Subcutaneous adipose tissue (tissue), 4 donors: Measurements from ENCODE around the gene NVL. TPM values are rescaled to one million over a fixed set of nuclear protein-coding genes. Genes with fewer than 3 reads are reported as not detected.

Source experiments
- small RNA-seq: library from RNA; depleted of rRNA; stranded (forward); fragments of <200 nt; gene quantifications from one replicate; pipeline ENCODE3, GENCODE V24; 2016
- total RNA-seq, 4 donors: library from RNA; depleted of rRNA; stranded (reverse); fragments of >200 nt; gene quantifications; one replicate each; pipeline ENCODE4 v1.1.0, GENCODE V29; 2016
- TF ChIP-seq, protein P1 (sequence below): fragments of 450-650 bp; IDR thresholded peaks from one replicate; pipeline ENCODE4 v1.5.1; 2016; ENCODE audit warnings: low read depth, mild to moderate bottlenecking, control low read depth, antibody characterized with exemption, moderate library complexity

The NVL gene
- total RNA-seq, 4 donors from 2014 or later, result 18.9 to 43.3 (median 28.2) TPM

DNA sequence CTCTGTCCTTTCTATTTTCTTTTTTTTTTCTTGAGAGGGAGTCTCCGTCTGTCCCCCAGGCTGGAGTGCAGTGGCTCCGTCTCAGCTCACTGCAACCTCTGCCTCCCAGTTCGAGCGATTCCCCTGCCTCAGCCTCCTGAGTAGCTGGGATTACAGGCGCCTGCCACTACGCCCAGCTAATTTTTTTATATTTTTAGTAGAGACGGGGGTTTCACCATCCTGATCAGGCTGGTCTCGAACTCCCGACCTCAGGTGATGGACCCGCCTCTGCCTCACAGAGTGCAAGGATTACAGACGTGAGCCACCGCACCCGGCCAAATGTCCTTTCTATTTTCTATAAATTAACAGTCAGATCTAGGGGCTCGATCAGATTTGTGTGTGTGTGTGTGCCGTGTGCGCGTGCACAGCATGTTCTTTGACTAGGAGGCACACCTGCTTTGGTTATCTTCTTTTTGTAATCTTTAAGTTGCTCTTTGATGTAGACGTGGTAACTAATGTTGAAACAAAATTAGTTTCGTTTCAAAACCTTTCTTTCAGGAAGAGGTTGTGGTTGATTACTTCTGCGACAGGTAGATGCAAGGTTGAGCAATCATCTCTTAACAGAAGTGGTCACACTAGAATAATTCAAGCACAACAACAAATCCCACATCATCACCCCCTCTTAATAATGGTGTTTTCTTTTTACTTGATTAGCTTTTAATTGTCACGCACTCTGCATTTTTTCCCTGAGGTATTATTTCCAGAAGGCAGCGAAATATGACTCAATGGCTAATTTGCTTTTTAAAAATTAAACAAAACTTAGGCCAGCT lies 147.7 kb downstream of the NVL start:
- TF ChIP-seq, protein P1, sequence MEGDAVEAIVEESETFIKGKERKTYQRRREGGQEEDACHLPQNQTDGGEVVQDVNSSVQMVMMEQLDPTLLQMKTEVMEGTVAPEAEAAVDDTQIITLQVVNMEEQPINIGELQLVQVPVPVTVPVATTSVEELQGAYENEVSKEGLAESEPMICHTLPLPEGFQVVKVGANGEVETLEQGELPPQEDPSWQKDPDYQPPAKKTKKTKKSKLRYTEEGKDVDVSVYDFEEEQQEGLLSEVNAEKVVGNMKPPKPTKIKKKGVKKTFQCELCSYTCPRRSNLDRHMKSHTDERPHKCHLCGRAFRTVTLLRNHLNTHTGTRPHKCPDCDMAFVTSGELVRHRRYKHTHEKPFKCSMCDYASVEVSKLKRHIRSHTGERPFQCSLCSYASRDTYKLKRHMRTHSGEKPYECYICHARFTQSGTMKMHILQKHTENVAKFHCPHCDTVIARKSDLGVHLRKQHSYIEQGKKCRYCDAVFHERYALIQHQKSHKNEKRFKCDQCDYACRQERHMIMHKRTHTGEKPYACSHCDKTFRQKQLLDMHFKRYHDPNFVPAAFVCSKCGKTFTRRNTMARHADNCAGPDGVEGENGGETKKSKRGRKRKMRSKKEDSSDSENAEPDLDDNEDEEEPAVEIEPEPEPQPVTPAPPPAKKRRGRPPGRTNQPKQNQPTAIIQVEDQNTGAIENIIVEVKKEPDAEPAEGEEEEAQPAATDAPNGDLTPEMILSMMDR, result no peak

DNA sequence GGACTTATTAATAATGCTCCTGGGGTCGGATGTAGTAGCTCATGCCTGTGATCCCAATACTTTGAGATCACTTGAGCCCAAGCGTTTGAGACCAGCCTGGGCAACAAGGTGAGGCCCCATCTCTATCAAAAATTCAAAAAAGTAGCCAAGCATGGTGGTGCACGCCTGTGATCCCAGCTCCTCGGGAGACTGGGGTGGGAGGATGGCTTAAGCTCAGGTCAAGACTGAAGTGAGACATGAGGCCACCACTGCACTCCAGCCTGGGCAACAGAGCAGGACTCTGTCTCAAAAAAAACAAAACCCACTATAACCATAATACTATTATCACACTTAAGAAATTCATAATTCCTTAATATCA lies 148.5 kb downstream of the NVL start:
- TF ChIP-seq, protein P1, result no peak

DNA sequence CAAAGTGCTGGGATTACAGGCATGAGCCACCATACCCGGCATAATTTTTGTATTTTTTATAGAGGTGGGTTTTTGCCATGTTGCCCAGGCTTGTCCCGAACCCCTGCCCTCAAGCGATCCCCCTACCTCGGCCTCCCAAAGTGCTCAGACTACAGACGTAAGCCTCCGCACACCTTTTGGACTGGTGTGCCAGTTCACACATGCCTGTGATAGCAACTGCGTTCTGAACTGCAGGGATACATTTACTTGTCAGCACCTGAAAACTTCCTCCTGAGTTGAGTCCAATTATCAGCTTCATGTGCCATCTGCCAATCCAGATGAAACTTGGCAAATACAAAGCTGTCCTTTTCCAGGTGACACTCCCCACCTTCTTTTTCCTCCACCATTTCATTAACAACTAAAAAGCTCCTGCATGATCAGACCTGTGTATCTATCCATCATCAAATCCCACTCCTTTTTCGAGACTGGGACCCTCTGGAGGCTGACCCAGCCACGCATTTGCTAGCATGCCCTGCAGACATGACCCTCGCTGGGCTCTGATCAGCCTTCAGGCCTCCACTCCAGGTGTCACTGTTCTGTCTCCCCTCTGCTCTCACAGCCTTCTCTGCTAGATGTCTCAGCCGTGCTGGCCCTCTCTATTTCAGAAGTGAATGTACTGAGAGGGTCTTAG lies 149.1 kb downstream of the NVL start:
- TF ChIP-seq, protein P1, result no peak

DNA sequence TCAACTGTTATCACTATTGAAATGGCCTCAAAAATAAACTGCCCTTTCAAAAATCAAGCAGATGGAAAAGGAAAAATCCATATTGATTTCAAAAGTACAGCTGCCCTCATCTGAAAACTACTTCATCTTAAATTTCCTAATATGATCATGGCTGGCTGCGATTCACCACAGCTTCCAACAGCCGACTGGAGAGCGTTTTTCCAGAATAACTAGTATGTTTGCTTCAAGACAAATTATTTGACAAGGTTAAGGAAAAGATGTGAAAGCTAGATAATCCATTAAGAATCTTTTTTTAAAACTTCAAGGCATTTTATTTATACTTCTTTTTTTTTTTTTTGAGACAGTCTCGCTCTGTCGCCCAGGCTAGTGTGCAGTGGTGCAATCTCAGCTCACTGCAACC lies 151.1 kb downstream of the NVL start:
- TF ChIP-seq, protein P1, result no peak

DNA sequence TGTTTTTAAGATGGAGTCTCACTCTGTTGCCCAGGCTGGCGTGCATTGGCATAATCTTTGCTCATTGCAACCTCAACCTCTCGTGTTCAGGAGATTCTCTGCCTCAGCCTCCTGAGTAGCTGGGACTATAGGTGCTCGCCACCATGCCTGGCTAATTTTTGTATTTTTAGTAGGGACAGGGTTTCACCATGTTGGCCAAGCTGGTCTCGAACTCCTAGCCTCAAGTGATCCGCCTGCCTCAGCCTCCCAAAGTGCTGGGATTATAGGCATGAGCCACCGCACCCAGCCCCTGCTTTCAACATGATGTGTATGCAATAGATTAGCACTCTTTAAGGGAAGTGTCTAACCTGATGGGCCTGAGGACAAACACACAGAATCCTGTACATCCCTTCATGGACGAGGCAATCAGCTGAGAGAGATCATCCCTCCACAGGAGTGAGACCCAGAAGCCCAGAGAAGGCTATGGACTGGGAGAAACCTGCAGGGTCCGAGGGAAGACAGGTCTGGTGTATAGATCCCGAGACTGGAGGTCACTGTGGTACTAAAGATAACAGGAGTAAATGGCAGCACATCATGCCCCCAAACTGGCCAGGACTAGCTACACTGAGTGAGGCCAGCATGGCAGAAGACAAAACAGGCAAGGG lies 152.5 kb downstream of the NVL start:
- TF ChIP-seq, protein P1, result no peak

Small RNA genes lying within 50 kb of the gene (small RNA-seq; reads per million reads assigned to genes)
- gene MIR320B2 (not detected), gene RF00139 (0.61 reads per million), gene RNU6-1008P (not detected)

Other genes with a start within 250 kb of the NVL start
- gene FBXO28, start 216.1 kb downstream of the NVL start, total RNA-seq, result 10 to 100 TPM; 26.6 to 46.8 (median 28.8) TPM
- 100 to 1,000 TPM in 1 of 4 donors, 10 to 100 TPM in 3; 61.9 to 111 (median 83.3) TPM for gene DEGS1, start 146.9 kb downstream of the NVL start, total RNA-seq
- 10 to 100 TPM; 27.7 to 63.9 (median 41.0) TPM for gene CNIH4, start 26.7 kb upstream of the NVL start, total RNA-seq
- 100 to 1,000 TPM; 128 to 189 (median 140) TPM for gene WDR26, start 104.6 kb upstream of the NVL start, total RNA-seq